TTC549 (cell line): ENCODE results near the gene PTPN21.

Experiments used
- FAIRE-seq: peaks from 2 replicates; lab custom pipeline; 2012; peaks lifted over from hg19 to GRCh38; lab: Jason Lieb, UNC

The PTPN21 gene

GRCh38 chr14:88468406-88468805, 86.4 kb downstream of the PTPN21 start:
- FAIRE-seq: no peak

- no peak for FAIRE-seq
Observed at GRCh38 chr14:88463318-88463717, 91.5 kb downstream of the PTPN21 start.

GRCh38 chr14:88454886-88455285, 99.9 kb downstream of the PTPN21 start:
- FAIRE-seq: no peak

- no peak for FAIRE-seq
Observed at GRCh38 chr14:88452231-88452630, 102.6 kb downstream of the PTPN21 start.

GRCh38 chr14:88439088-88439487, 115.7 kb downstream of the PTPN21 start:
- no peak for FAIRE-seq

- no peak for FAIRE-seq
Observed at GRCh38 chr14:88437658-88438057, 117.1 kb downstream of the PTPN21 start.

GRCh38 chr14:88430976-88431375, 123.8 kb downstream of the PTPN21 start:
- no peak for FAIRE-seq

- FAIRE-seq: no peak
Observed at GRCh38 chr14:88426271-88426670, 128.5 kb downstream of the PTPN21 start.

- no peak for FAIRE-seq
Observed at GRCh38 chr14:88424573-88424972, 130.2 kb downstream of the PTPN21 start.

- FAIRE-seq: no peak
Observed at GRCh38 chr14:88422919-88423650, 131.7 kb downstream of the PTPN21 start.

- FAIRE-seq: no peak
Observed at GRCh38 chr14:88422047-88422446, 132.8 kb downstream of the PTPN21 start.

- no peak for FAIRE-seq
Observed at GRCh38 chr14:88421286-88421685, 133.5 kb downstream of the PTPN21 start.

GRCh38 chr14:88420187-88420586, 134.6 kb downstream of the PTPN21 start:
- FAIRE-seq: no peak

GRCh38 chr14:88417594-88417993, 137.2 kb downstream of the PTPN21 start:
- no peak for FAIRE-seq
